ENCODE results near the gene PLEKHA4.

The PLEKHA4 gene

GRCh38 chr19:48805452-48805851, 63.0 kb downstream of the PLEKHA4 start:
- H3K9ac ChIP-seq (ENCODE audit: low read length), result no peak overlapping the region
- H3K79me2 ChIP-seq (ENCODE audit: low read length), result peaks cover 30% of the 10 kb centered on the region
- H3K4me1 ChIP-seq (ENCODE audit: low read length), result peaks cover 6% of the 10 kb centered on the region
- no peaks in the 10 kb centered on the region for H3K9me2 ChIP-seq (replicated peaks; ENCODE audit: insufficient read depth, low read length)
- H3K4me3 ChIP-seq (ENCODE audit: low read length), result no peak overlapping the region
- H3K36me3 ChIP-seq (replicated peaks; ENCODE audit: insufficient read depth, low read length), result no peaks in the 10 kb centered on the region
- no peak for DNase-seq
- no peak for TF ChIP-seq CTCF (IDR thresholded peaks at IDR 0.05; ENCODE audit: low read length)
- TF ChIP-seq EZH2 (optimal IDR thresholded peaks at IDR 0.05; ENCODE audit: low read depth, low read length), result no peak
- TF ChIP-seq EZH2phosphoT487 (IDR thresholded peaks at IDR 0.05; ENCODE audit: low read length), result no peak
- H3K4me2 ChIP-seq (ENCODE audit: low read depth, low read length), result no peak overlapping the region
- H3K27ac ChIP-seq (ENCODE audit: low read length), result no peak overlapping the region
- no peak overlapping the region for H2AFZ ChIP-seq (ENCODE audit: low read length)
- H3K9me3 ChIP-seq (replicated peaks; ENCODE audit: insufficient read depth, low read length), result no peaks in the 10 kb centered on the region
- no peaks in the 10 kb centered on the region for H4K20me1 ChIP-seq (ENCODE audit: insufficient read depth, low read length)
- peaks cover 3% of the 10 kb centered on the region; the same call in 1 of the 2 replicates for H3F3A ChIP-seq (ENCODE audit: insufficient read depth, low read length)
- H3K27me3 ChIP-seq (replicated peaks; ENCODE audit: insufficient read depth, low read length), result no peaks in the 10 kb centered on the region

GRCh38 chr19:48804496-48804895, 63.9 kb downstream of the PLEKHA4 start:
- Histone ChIP-seq H3K9me3 (replicated peaks; ENCODE audit: insufficient read depth, low read length) (no peaks in the 10 kb centered on the region), H3K4me3 (ENCODE audit: low read length) (no peak overlapping the region), H3K27me3 (replicated peaks; ENCODE audit: insufficient read depth, low read length) (no peaks in the 10 kb centered on the region), H4K20me1 (ENCODE audit: insufficient read depth, low read length) (no peaks in the 10 kb centered on the region), H3K36me3 (replicated peaks; ENCODE audit: insufficient read depth, low read length) (no peaks in the 10 kb centered on the region), H3K9me2 (replicated peaks; ENCODE audit: insufficient read depth, low read length) (no peaks in the 10 kb centered on the region), H2AFZ (ENCODE audit: low read length) (no peak overlapping the region), H3K79me2 (ENCODE audit: low read length) (peaks cover 20% of the 10 kb centered on the region), H3F3A (ENCODE audit: insufficient read depth, low read length) (no peaks in the 10 kb centered on the region), H3K4me2 (ENCODE audit: low read depth, low read length) (no peak overlapping the region), H3K9ac (ENCODE audit: low read length) (no peak overlapping the region), H3K4me1 (ENCODE audit: low read length) (no peaks in the 10 kb centered on the region), H3K27ac (ENCODE audit: low read length) (no peak overlapping the region)
- TF ChIP-seq EZH2phosphoT487 (IDR thresholded peaks at IDR 0.05; ENCODE audit: low read length) (no peak), EZH2 (optimal IDR thresholded peaks at IDR 0.05; ENCODE audit: low read depth, low read length) (no peak), CTCF (IDR thresholded peaks at IDR 0.05; ENCODE audit: low read length) (no peak)
- DNase-seq, result no peak

- DNase-seq, result no peak
- Histone ChIP-seq H4K20me1 (ENCODE audit: insufficient read depth, low read length) (no peaks in the 10 kb centered on the region), H3K4me1 (ENCODE audit: low read length) (no peaks in the 10 kb centered on the region)
Measured at GRCh38 chr19:48802623-48803022, 65.8 kb downstream of the PLEKHA4 start.

More at GRCh38 chr19:48802623-48803022, 65.8 kb downstream of the PLEKHA4 start:
- Histone ChIP-seq H3K9me2 (replicated peaks; ENCODE audit: insufficient read depth, low read length) (no peaks in the 10 kb centered on the region), H3K79me2 (ENCODE audit: low read length) (peaks cover 4% of the 10 kb centered on the region; the same call in 1 of the 2 replicates), H3K27ac (ENCODE audit: low read length) (no peak overlapping the region), H3K4me3 (ENCODE audit: low read length) (no peak overlapping the region), H2AFZ (ENCODE audit: low read length) (no peak overlapping the region), H3K27me3 (replicated peaks; ENCODE audit: insufficient read depth, low read length) (no peaks in the 10 kb centered on the region), H3F3A (ENCODE audit: insufficient read depth, low read length) (no peaks in the 10 kb centered on the region), H3K4me2 (ENCODE audit: low read depth, low read length) (no peak overlapping the region), H3K9ac (ENCODE audit: low read length) (no peak overlapping the region), H3K9me3 (replicated peaks; ENCODE audit: insufficient read depth, low read length) (no peaks in the 10 kb centered on the region), H3K36me3 (replicated peaks; ENCODE audit: insufficient read depth, low read length) (no peaks in the 10 kb centered on the region)
- TF ChIP-seq CTCF (IDR thresholded peaks at IDR 0.05; ENCODE audit: low read length), result no peak
- no peak for TF ChIP-seq EZH2phosphoT487 (IDR thresholded peaks at IDR 0.05; ENCODE audit: low read length)
- TF ChIP-seq EZH2 (optimal IDR thresholded peaks at IDR 0.05; ENCODE audit: low read depth, low read length), result no peak

Data from MM.1S (cell line).